ENCODE data around the gene CHRNE. TPM values are rescaled to one million over a fixed set of nuclear protein-coding genes. Genes with fewer than 3 reads are reported as not detected.

The CHRNE gene
- total and polyA plus RNA-seq, 2 experiments from 2014 or later: 0.24 to 1.2 TPM

GRCh38 chr17:4937553-4937952 lies 34.7 kb upstream of the CHRNE start:
- no peak overlapping the region for H2AFZ ChIP-seq
- H3F3A ChIP-seq (replicated peaks; ENCODE audit: low read depth): peaks cover 24% of the 10 kb centered on the region
- H3K27me3 ChIP-seq (ENCODE audit: insufficient read depth): no peaks in the 10 kb centered on the region
- H3K4me1 Mint-ChIP-seq: peaks cover 37% of the 10 kb centered on the region
- ATAC-seq (no peak), DNase-seq (ENCODE audit: low spot score) (no peak)
- peaks cover 59% of the 10 kb centered on the region for H3K36me3 Mint-ChIP-seq (ENCODE audit: low read depth)
- H3K4me3 Mint-ChIP-seq: 0 out of 3 replicates have a peak overlapping the region, but pooled peaks have one; percentile 5
- no peak for TF ChIP-seq JUNB (IDR thresholded peaks at IDR 0.05; ENCODE audit: unreplicated experiment)
- no peak for TF ChIP-seq REST (IDR thresholded peaks at IDR 0.05; ENCODE audit: unreplicated experiment)
- no peak for TF ChIP-seq EZH2phosphoT487 (IDR thresholded peaks at IDR 0.05; ENCODE audit: unreplicated experiment)
- no peak for TF ChIP-seq ZNF331 (CRISPR knock-in tag; IDR thresholded peaks at IDR 0.05; ENCODE audit: low read depth)
- TF ChIP-seq NANOG (IDR thresholded peaks at IDR 0.05; ENCODE audit: borderline replicate concordance): no peak
- TF ChIP-seq ZNF114 (CRISPR knock-in tag; IDR thresholded peaks at IDR 0.05): no peak
- TF ChIP-seq ETS1 (IDR thresholded peaks at IDR 0.05): no peak
- TF ChIP-seq EZH2 (IDR thresholded peaks at IDR 0.05; ENCODE audit: low read depth, unreplicated experiment): no peak
- no peak for TF ChIP-seq STAT1 (IDR thresholded peaks at IDR 0.05; ENCODE audit: unreplicated experiment)
- TF ChIP-seq ZNF462 (CRISPR knock-in tag; IDR thresholded peaks at IDR 0.05): no peak
- no peak for TF ChIP-seq POLR2AphosphoS5 (IDR thresholded peaks at IDR 0.05; ENCODE audit: low read depth)
- no peak for TF ChIP-seq CREB1 (CRISPR knock-in tag; IDR thresholded peaks at IDR 0.05; ENCODE audit: low read depth)
- TF ChIP-seq CTCF (conservative IDR thresholded peaks at IDR 0.05; ENCODE audit: low read depth in 2 of 2): no peak
- no peak overlapping the region for H3K4me2 ChIP-seq
- no peak overlapping the region for H3K4me3 ChIP-seq
- peaks cover 12% of the 10 kb centered on the region; the same call in 1 of the 2 replicates for H4K20me1 ChIP-seq (replicated peaks; ENCODE audit: insufficient read depth)
- no peaks in the 10 kb centered on the region for H3K9me3 Mint-ChIP-seq
- H3K27me3 Mint-ChIP-seq (ENCODE audit: insufficient read depth, low read depth, poor library complexity): peaks cover 16% of the 10 kb centered on the region
- H3K9me2 ChIP-seq (ENCODE audit: insufficient read depth): no peaks in the 10 kb centered on the region
- peaks cover 16% of the 10 kb centered on the region for H3K4me1 ChIP-seq (ENCODE audit: insufficient read depth)
- H3K27ac ChIP-seq (ENCODE audit: low read depth): no peak overlapping the region
- peaks cover 26% of the 10 kb centered on the region for H3K79me2 ChIP-seq (replicated peaks; ENCODE audit: insufficient read depth)
- no peak overlapping the region for H3K27ac Mint-ChIP-seq
- no peaks in the 10 kb centered on the region; the same call in 1 of the 2 replicates for H3K36me3 ChIP-seq (ENCODE audit: insufficient read depth)
